ENCODE data around the gene TLDC2.

Gene TLDC2

DNA sequence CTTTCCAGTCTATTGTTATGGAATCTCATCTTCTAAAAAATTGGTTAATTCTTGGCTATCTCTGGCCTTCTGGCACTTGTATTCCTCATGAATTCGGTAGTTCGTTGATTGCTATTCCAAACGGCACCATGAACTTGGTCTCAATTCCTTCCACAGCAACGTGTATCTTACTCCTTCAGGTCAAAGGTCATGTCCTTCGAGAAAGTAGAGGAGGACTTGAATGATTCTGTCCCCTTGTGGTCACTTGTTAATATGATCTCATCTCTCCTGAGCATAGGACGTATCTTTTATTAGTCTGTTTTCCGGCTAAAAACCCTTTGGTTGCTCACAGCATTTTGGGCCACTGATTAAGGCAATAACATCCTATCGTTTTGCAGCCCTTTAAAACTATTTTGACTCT lies 9.4 kb downstream of the TLDC2 start:
- no peak overlapping the region for H3K9ac ChIP-seq (ENCODE audit: low read length)

DNA sequence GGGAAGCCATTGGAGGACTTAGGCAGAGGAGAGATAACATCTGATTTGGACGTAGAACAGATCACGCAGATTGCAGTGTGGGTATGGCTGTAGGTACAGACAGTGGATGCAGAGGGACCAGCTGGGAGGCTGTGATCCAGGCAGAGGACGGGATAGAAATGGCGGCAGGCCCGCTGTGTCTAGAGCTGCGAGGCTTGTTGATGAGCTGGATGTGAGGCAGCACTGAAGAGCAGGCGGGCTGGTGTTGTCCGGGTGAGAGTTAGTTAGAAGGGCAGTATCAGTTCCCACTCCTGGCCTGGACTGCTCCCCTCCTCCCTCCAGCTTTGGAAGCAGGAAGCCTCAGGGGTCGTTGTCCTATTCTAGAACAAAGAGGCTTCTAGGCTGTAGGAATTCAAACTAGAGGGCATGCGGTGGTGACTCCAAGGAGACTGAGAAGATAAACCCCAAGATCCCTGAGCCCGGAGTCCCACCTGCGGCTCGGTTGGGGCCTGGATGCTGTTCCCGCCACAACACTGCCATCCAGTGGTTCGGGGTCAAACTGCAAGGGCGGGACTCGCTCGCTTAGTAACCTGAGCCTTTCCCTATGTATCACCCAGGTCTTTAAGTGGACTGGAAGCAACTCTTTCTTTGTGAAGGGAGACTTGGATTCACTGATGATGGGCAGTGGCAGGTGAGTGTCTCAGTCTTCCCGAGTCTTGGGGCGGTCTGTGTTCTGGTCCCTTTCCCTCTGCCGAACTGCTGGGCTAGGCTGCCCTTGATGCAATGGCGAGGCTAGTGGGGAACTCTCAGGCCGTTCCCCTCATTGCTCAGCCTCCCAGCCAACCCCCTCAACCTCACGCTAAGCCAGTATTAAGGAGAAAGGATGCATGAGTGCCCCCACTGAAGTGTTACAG lies 11.2 kb downstream of the TLDC2 start:
- no peak overlapping the region for H3K27ac ChIP-seq (ENCODE audit: low read length, poor library complexity, severe bottlenecking)
- H3K36me3 ChIP-seq (ENCODE audit: control insufficient read depth in 1 of 2, insufficient read depth in 2 of 2, low read depth in 1 of 2, low read length in 2 of 2), result peaks cover 9 to 30% of the 10 kb centered on the region in 2 experiments
- 34% methylated on average over 22 of the region's 24 CpGs for WGBS
- DNase-seq, result peak; percentile 72
- H2BK5ac ChIP-seq (ENCODE audit: low read depth, low read length, poor library complexity, severe bottlenecking), result no peak overlapping the region
- H2BK15ac ChIP-seq (ENCODE audit: low read depth, poor library complexity, severe bottlenecking), result no peak overlapping the region
- no peak overlapping the region for H3K14ac ChIP-seq (ENCODE audit: low read length in 2 of 2)
- H2AFZ ChIP-seq (ENCODE audit: low read depth, low read length), result no peak overlapping the region
- H2BK12ac ChIP-seq (ENCODE audit: low read length in 2 of 2), result no peak overlapping the region
- H2AK5ac ChIP-seq (ENCODE audit: low read length, severe bottlenecking), result no peak overlapping the region
- H3K18ac ChIP-seq (ENCODE audit: low read depth in 1 of 2, low read length in 2 of 2), result no peak overlapping the region
- no peak overlapping the region for H2BK120ac ChIP-seq (ENCODE audit: low read depth, low read length)
- H3K79me1 ChIP-seq (replicated peaks; ENCODE audit: low read length, poor library complexity, severe bottlenecking), result no peaks in the 10 kb centered on the region
- H4K91ac ChIP-seq (ENCODE audit: low read length), result no peak overlapping the region
- H3K9me3 ChIP-seq (ENCODE audit: control insufficient read depth, low read length), result no peaks in the 10 kb centered on the region
- peak overlapping the region; percentile 19 for H3K4me2 ChIP-seq (ENCODE audit: low read length, poor library complexity, severe bottlenecking)
- H4K8ac ChIP-seq (ENCODE audit: low read length), result peak overlapping the region; percentile 5
- peaks cover 0 to 3% of the 10 kb centered on the region in 2 experiments for H3K27me3 ChIP-seq (ENCODE audit: control insufficient read depth in 1 of 2, insufficient read depth in 1 of 2, low read length in 2 of 2)
- H3K4me3 ChIP-seq (ENCODE audit: insufficient read depth in 1 of 2, low read depth in 1 of 2, low read length in 2 of 2), result peak overlapping the region in 1 of 2 experiments; percentile 73
- no peak overlapping the region for H3K23ac ChIP-seq (ENCODE audit: low read length in 2 of 2)
- H3K4ac ChIP-seq (ENCODE audit: low read depth in 1 of 2, low read length in 2 of 2), result no peak overlapping the region
- peak overlapping the region; percentile 71 for H3K9ac ChIP-seq (ENCODE audit: low read length)
- H3K4me1 ChIP-seq (ENCODE audit: control insufficient read depth, insufficient read depth, low read depth, low read length), result peaks cover 7% of the 10 kb centered on the region

More for the DNA sequence above, 9.4 kb downstream of the TLDC2 start:
- Histone ChIP-seq H3K27ac (ENCODE audit: low read length, poor library complexity, severe bottlenecking) (no peak overlapping the region), H3K4me3 (ENCODE audit: insufficient read depth in 1 of 2, low read depth in 1 of 2, low read length in 2 of 2) (no peak overlapping the region), H3K4me2 (ENCODE audit: low read length, poor library complexity, severe bottlenecking) (no peak overlapping the region), H3K4ac (ENCODE audit: low read depth in 1 of 2, low read length in 2 of 2) (no peak overlapping the region), H2AFZ (ENCODE audit: low read depth, low read length) (no peak overlapping the region), H2BK5ac (ENCODE audit: low read depth, low read length, poor library complexity, severe bottlenecking) (no peak overlapping the region), H2BK120ac (ENCODE audit: low read depth, low read length) (no peak overlapping the region), H3K4me1 (ENCODE audit: control insufficient read depth, insufficient read depth, low read depth, low read length) (peaks cover 13% of the 10 kb centered on the region), H3K27me3 (ENCODE audit: control insufficient read depth in 1 of 2, insufficient read depth in 1 of 2, low read length in 2 of 2) (peaks cover 4 to 14% of the 10 kb centered on the region in 2 experiments), H2BK12ac (ENCODE audit: low read length in 2 of 2) (no peak overlapping the region), H2AK5ac (ENCODE audit: low read length, severe bottlenecking) (no peak overlapping the region), H4K91ac (ENCODE audit: low read length) (no peak overlapping the region), H2BK15ac (ENCODE audit: low read depth, poor library complexity, severe bottlenecking) (no peak overlapping the region), H3K36me3 (ENCODE audit: control insufficient read depth in 1 of 2, insufficient read depth in 2 of 2, low read depth in 1 of 2, low read length in 2 of 2) (peaks cover 0 to 13% of the 10 kb centered on the region in 2 experiments), H3K23ac (ENCODE audit: low read length in 2 of 2) (no peak overlapping the region), H3K9me3 (ENCODE audit: control insufficient read depth, low read length) (no peaks in the 10 kb centered on the region), H3K79me1 (replicated peaks; ENCODE audit: low read length, poor library complexity, severe bottlenecking) (no peaks in the 10 kb centered on the region), H4K8ac (ENCODE audit: low read length) (no peak overlapping the region), H3K14ac (ENCODE audit: low read length in 2 of 2) (no peak overlapping the region), H3K18ac (ENCODE audit: low read depth in 1 of 2, low read length in 2 of 2) (no peak overlapping the region)
- 72% methylated on average over 7 of the region's 8 CpGs for WGBS
- DNase-seq, result peak; percentile 37

- H3K4me2 ChIP-seq (ENCODE audit: low read length, poor library complexity, severe bottlenecking), result no peak overlapping the region
- no peak overlapping the region for H3K27ac ChIP-seq (ENCODE audit: low read length, poor library complexity, severe bottlenecking)
- WGBS, result 56% methylated on average over 6 of the region's 6 CpGs
- peak overlapping the region in 1 of 2 experiments; percentile 73 for H3K4me3 ChIP-seq (ENCODE audit: insufficient read depth in 1 of 2, low read depth in 1 of 2, low read length in 2 of 2)
- H3K9ac ChIP-seq (ENCODE audit: low read length), result peak overlapping the region; percentile 71
- H3K14ac ChIP-seq (ENCODE audit: low read length in 2 of 2), result no peak overlapping the region
- peaks cover 9 to 36% of the 10 kb centered on the region in 2 experiments for H3K36me3 ChIP-seq (ENCODE audit: control insufficient read depth in 1 of 2, insufficient read depth in 2 of 2, low read depth in 1 of 2, low read length in 2 of 2)
- H4K91ac ChIP-seq (ENCODE audit: low read length), result no peak overlapping the region
- H2AFZ ChIP-seq (ENCODE audit: low read depth, low read length), result no peak overlapping the region
- no peak overlapping the region for H2BK120ac ChIP-seq (ENCODE audit: low read depth, low read length)
- no peak overlapping the region for H2BK15ac ChIP-seq (ENCODE audit: low read depth, poor library complexity, severe bottlenecking)
- H3K4ac ChIP-seq (ENCODE audit: low read depth in 1 of 2, low read length in 2 of 2), result no peak overlapping the region
- H2BK5ac ChIP-seq (ENCODE audit: low read depth, low read length, poor library complexity, severe bottlenecking), result no peak overlapping the region
- no peak overlapping the region for H2AK5ac ChIP-seq (ENCODE audit: low read length, severe bottlenecking)
- H3K79me1 ChIP-seq (replicated peaks; ENCODE audit: low read length, poor library complexity, severe bottlenecking), result no peaks in the 10 kb centered on the region
- no peak overlapping the region for H2BK12ac ChIP-seq (ENCODE audit: low read length in 2 of 2)
- no peak for DNase-seq
- peaks cover 6% of the 10 kb centered on the region for H3K4me1 ChIP-seq (ENCODE audit: control insufficient read depth, insufficient read depth, low read depth, low read length)
- peaks cover 0 to 2% of the 10 kb centered on the region in 2 experiments for H3K27me3 ChIP-seq (ENCODE audit: control insufficient read depth in 1 of 2, insufficient read depth in 1 of 2, low read length in 2 of 2)
- H3K9me3 ChIP-seq (ENCODE audit: control insufficient read depth, low read length), result no peaks in the 10 kb centered on the region
- no peak overlapping the region for H3K18ac ChIP-seq (ENCODE audit: low read depth in 1 of 2, low read length in 2 of 2)
- no peak overlapping the region for H4K8ac ChIP-seq (ENCODE audit: low read length)
- no peak overlapping the region for H3K23ac ChIP-seq (ENCODE audit: low read length in 2 of 2)
These were observed 11.8 kb downstream of the TLDC2 start for GRCh38 chr20:36887752-36888090.

- no peak overlapping the region for H3K27ac ChIP-seq (ENCODE audit: low read length, poor library complexity, severe bottlenecking)
- peaks cover 9 to 49% of the 10 kb centered on the region in 2 experiments for H3K36me3 ChIP-seq (ENCODE audit: control insufficient read depth in 1 of 2, insufficient read depth in 2 of 2, low read depth in 1 of 2, low read length in 2 of 2)
- no peak overlapping the region for H3K4me3 ChIP-seq (ENCODE audit: insufficient read depth in 1 of 2, low read depth in 1 of 2, low read length in 2 of 2)
- H3K4ac ChIP-seq (ENCODE audit: low read depth in 1 of 2, low read length in 2 of 2), result no peak overlapping the region
- H3K4me1 ChIP-seq (ENCODE audit: control insufficient read depth, insufficient read depth, low read depth, low read length), result peaks cover 6% of the 10 kb centered on the region
- H2AK5ac ChIP-seq (ENCODE audit: low read length, severe bottlenecking), result no peak overlapping the region
- H2BK120ac ChIP-seq (ENCODE audit: low read depth, low read length), result no peak overlapping the region
- H3K9me3 ChIP-seq (ENCODE audit: control insufficient read depth, low read length), result no peaks in the 10 kb centered on the region
- 94% methylated on average over 11 of the region's 15 CpGs for WGBS
- H2AFZ ChIP-seq (ENCODE audit: low read depth, low read length), result no peak overlapping the region
- no peaks in the 10 kb centered on the region for H3K79me1 ChIP-seq (replicated peaks; ENCODE audit: low read length, poor library complexity, severe bottlenecking)
- no peak overlapping the region for H3K4me2 ChIP-seq (ENCODE audit: low read length, poor library complexity, severe bottlenecking)
- no peak overlapping the region for H3K14ac ChIP-seq (ENCODE audit: low read length in 2 of 2)
- H3K18ac ChIP-seq (ENCODE audit: low read depth in 1 of 2, low read length in 2 of 2), result no peak overlapping the region
- H2BK5ac ChIP-seq (ENCODE audit: low read depth, low read length, poor library complexity, severe bottlenecking), result no peak overlapping the region
- no peak overlapping the region for H4K8ac ChIP-seq (ENCODE audit: low read length)
- no peak overlapping the region for H2BK12ac ChIP-seq (ENCODE audit: low read length in 2 of 2)
- no peaks in the 10 kb centered on the region for H3K27me3 ChIP-seq (ENCODE audit: control insufficient read depth in 1 of 2, insufficient read depth in 1 of 2, low read length in 2 of 2)
- no peak overlapping the region for H2BK15ac ChIP-seq (ENCODE audit: low read depth, poor library complexity, severe bottlenecking)
- H3K23ac ChIP-seq (ENCODE audit: low read length in 2 of 2), result no peak overlapping the region
- DNase-seq, result no peak
- H3K9ac ChIP-seq (ENCODE audit: low read length), result no peak overlapping the region
- H4K91ac ChIP-seq (ENCODE audit: low read length), result no peak overlapping the region
These were observed 13.1 kb downstream of the TLDC2 start for GRCh38 chr20:36888880-36889516.
